Liver (tissue), 9 donors: ENCODE data around the gene GFOD2. TPM values are rescaled to one million over a fixed set of nuclear protein-coding genes. Genes with fewer than 3 reads are reported as not detected.

Experiments used
- DNase-seq: peaks from one replicate; pipeline ENCODE4 v3.0.0-alpha.2; 2017; ENCODE audit warnings: low spot score
- H3K27ac ChIP-seq, 2 donors: one replicate each; pipeline ENCODE4 v1.7.0; 2013; ENCODE audit warnings: inconsistent platforms in 2 of 2, low read length in 2 of 2, control low read depth in 1 of 2, low read depth in 1 of 2, mild to moderate bottlenecking in 1 of 2
- H3K27me3 ChIP-seq, 4 donors: one replicate each; pipeline versions ENCODE4 v1.6.1 to v1.7.0; 2013; ENCODE audit warnings: low read length in 3 of 4, inconsistent platforms in 1 of 4, mild to moderate bottlenecking in 1 of 4, moderate library complexity in 1 of 4; ENCODE audit not compliant: control insufficient read depth in 4 of 4, insufficient read depth in 4 of 4
- H3K36me3 ChIP-seq, 4 donors: one replicate each; pipeline versions ENCODE4 v1.6.1 to v1.7.0; 2013; ENCODE audit warnings: low read length in 3 of 4, mild to moderate bottlenecking in 3 of 4, low read depth in 1 of 4, moderate library complexity in 1 of 4; ENCODE audit not compliant: control insufficient read depth in 4 of 4, insufficient read depth in 3 of 4
- H3K4me1 ChIP-seq, 4 donors: one replicate each; pipeline versions ENCODE4 v1.6.1 to v1.7.0; 2013; ENCODE audit warnings: low read length in 3 of 4, mild to moderate bottlenecking in 3 of 4, moderate library complexity in 1 of 4; ENCODE audit not compliant: control insufficient read depth in 4 of 4, insufficient read depth in 4 of 4
- H3K4me3 ChIP-seq, 3 donors: one replicate each; pipeline versions ENCODE4 v1.6.1 to v1.7.0; 2013; ENCODE audit warnings: low read length in 3 of 3, control low read depth in 1 of 3, low read depth in 1 of 3, mild to moderate bottlenecking in 1 of 3
- H3K9ac ChIP-seq, 2 donors: one replicate each; pipeline ENCODE4 v1.7.0; 2013; ENCODE audit warnings: low read length in 2 of 2, mild to moderate bottlenecking in 2 of 2, moderate library complexity in 2 of 2, control low read depth in 1 of 2, low read depth in 1 of 2
- H3K9me3 ChIP-seq, 4 donors: one replicate each; pipeline versions ENCODE4 v1.6.1 to v1.7.0; 2013; ENCODE audit warnings: low read length in 3 of 4; ENCODE audit not compliant: control insufficient read depth in 4 of 4
- EGR1 ChIP-seq, 2 donors: IDR thresholded peaks; 2 replicates each; pipeline ENCODE4 v1.6.1; 2016 to 2018; ENCODE audit warnings: antibody characterized with exemption in 2 of 2, low read depth in 2 of 2
- FOXA1 ChIP-seq: IDR thresholded peaks from 2 replicates; pipeline ENCODE4 v1.6.1; 2016; ENCODE audit warnings: antibody characterized with exemption
- FOXA2 ChIP-seq: IDR thresholded peaks from 2 replicates; pipeline ENCODE4 v1.6.1; 2016; ENCODE audit warnings: antibody characterized with exemption
- GABPA ChIP-seq, 2 donors: IDR thresholded peaks in 1 of 2; conservative IDR thresholded peaks in 1 of 2; 2 replicates each; pipeline ENCODE4 v1.6.1; 2016; ENCODE audit warnings: antibody characterized with exemption in 2 of 2, mild to moderate bottlenecking in 1 of 2, moderate library complexity in 1 of 2
- HNF4A ChIP-seq, 2 donors: conservative IDR thresholded peaks; 2 replicates each; pipeline ENCODE4 v1.6.1; 2016; ENCODE audit warnings: antibody characterized with exemption in 2 of 2, mild to moderate bottlenecking in 2 of 2
- HNF4G ChIP-seq: IDR thresholded peaks from 2 replicates; pipeline ENCODE4 v1.6.1; 2016; ENCODE audit warnings: antibody characterized with exemption
- JUND ChIP-seq, 2 donors: IDR thresholded peaks; 2 replicates each; pipeline ENCODE4 v1.6.1; 2016; ENCODE audit warnings: antibody characterized with exemption in 2 of 2
- NR2F2 ChIP-seq: IDR thresholded peaks from 2 replicates; pipeline ENCODE4 v1.6.1; 2016; ENCODE audit warnings: antibody characterized with exemption
- RAD21 ChIP-seq, 2 donors: IDR thresholded peaks; 2 replicates each; pipeline ENCODE4 v1.6.1; 2016; ENCODE audit warnings: antibody characterized with exemption in 2 of 2, mild to moderate bottlenecking in 2 of 2
- RXRA ChIP-seq, 2 donors: IDR thresholded peaks; 2 replicates each; pipeline ENCODE4 v1.6.1; 2017 to 2018; ENCODE audit warnings: antibody characterized with exemption in 2 of 2, mild to moderate bottlenecking in 1 of 2
- SP1 ChIP-seq: IDR thresholded peaks from 2 replicates; pipeline ENCODE4 v1.6.1; 2018; ENCODE audit warnings: antibody characterized with exemption, mild to moderate bottlenecking
- WGBS: extraction: QIAGEN DNeasy Blood & Tissue Kit; methylation state at CpG from one replicate; pipeline ENCODE4 v1.1.7; 2013; 5-methylcytosine and 5-hydroxymethylcytosine counted together
- polyA plus RNA-seq, 2 donors: library from polyadenylated mRNA; stranded (reverse) in 1 of 2; unstranded in 1 of 2; fragments of 200-250 nt in 1 of 2; fragments of >200 nt in 1 of 2; fragmentation: Nextera tagmentation in 1 of 2; extraction: Ambion mirVana in 1 of 2; gene quantifications; one replicate each; pipeline versions ENCODE4 v1.2.1 to v1.2.3, GENCODE V29; 2013 to 2015
- total RNA-seq, 2 donors: library from RNA; depleted of rRNA; stranded (reverse); fragments of >200 nt; gene quantifications; one replicate each; pipeline ENCODE4 v1.2.3, GENCODE V29; 2014
- TF ChIP-seq, protein P1 (sequence below): IDR thresholded peaks from 2 replicates; pipeline ENCODE4 v1.6.1; 2016; ENCODE audit warnings: antibody characterized with exemption
- TF ChIP-seq, protein P2 (sequence below): fragments of 150-350 bp; IDR thresholded peaks from 2 replicates; pipeline ENCODE4 v1.5.1; 2017; ENCODE audit warnings: improper control_type of control experiment, low read depth, low read length; ENCODE audit not compliant: missing input control
- TF ChIP-seq, protein P3 (sequence below): IDR thresholded peaks from 2 replicates; pipeline ENCODE4 v1.6.1; 2016; ENCODE audit warnings: antibody characterized with exemption, mild to moderate bottlenecking
- TF ChIP-seq, protein P4 (sequence below): IDR thresholded peaks from 2 replicates; pipeline ENCODE4 v1.6.1; 2016; ENCODE audit warnings: antibody characterized with exemption
- donor health status: healthy.
- donor health status: healthy.
- donor health status: healthy.
- donor health status: healthy.
- donor health status: healthy.

GFOD2 gene
- total and polyA plus RNA-seq, 4 donors = 12.7 to 48.8 (median 28.9) TPM

DNA sequence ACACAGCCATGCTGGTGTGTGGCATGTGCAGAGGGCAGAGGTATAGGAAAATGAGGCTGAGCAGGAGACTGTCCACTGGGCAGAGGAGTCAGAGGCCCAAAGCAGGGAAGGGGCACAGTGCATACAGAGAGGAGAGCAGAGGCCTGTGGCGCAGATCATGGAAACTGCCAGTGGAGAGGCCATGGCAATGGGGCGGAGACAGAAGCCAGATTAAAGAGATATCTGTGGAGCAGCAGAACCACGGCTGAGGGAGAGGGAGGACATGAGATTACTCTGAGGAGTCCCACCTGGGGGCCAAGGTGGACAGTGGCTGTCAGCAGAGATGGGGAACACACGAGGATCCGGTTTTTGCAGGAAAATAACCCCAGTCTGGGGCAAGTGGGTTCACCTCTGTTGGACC, 44.0 kb upstream of the GFOD2 start:
- no peaks in the 10 kb centered on the region for H3K9me3 ChIP-seq
- no peak overlapping the region for H3K9ac ChIP-seq
- H3K36me3 ChIP-seq = peaks cover 0 to 16% (median 4%) of the 10 kb centered on the region in 4 donors
- DNase-seq = no peak
- no peaks in the 10 kb centered on the region for H3K27me3 ChIP-seq
- WGBS = 95% methylated on average over 5 of the region's 5 CpGs
- H3K27ac ChIP-seq = peak overlapping the region in 1 of 2 donors; percentile 22
- H3K4me1 ChIP-seq = peaks cover 2 to 33% (median 17%) of the 10 kb centered on the region in 4 donors
- TF ChIP-seq, protein P1, sequence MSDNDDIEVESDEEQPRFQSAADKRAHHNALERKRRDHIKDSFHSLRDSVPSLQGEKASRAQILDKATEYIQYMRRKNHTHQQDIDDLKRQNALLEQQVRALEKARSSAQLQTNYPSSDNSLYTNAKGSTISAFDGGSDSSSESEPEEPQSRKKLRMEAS = no peak
- no peak overlapping the region for H3K4me3 ChIP-seq

DNA sequence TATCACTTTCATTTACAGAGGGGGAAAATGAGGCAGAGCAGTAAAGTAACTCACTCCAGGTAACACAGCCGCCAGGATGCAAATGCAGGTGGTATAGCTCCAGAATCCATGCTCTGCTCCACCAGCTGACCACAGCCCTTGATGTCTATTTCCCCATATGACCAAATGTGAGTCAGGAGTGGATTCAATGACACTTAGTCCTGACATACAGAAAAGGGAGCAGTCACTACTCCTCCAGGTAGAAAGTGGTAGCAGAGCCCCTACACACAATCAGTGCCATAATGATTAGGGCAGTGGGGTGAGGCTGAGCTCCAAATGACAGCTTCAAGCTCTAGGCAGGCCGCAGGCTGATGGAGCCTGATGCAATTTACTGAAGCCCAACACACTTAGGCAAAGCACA, 43.3 kb upstream of the GFOD2 start:
- Histone ChIP-seq H3K27ac (peak overlapping the region in 1 of 2 donors; percentile 22), H3K9ac (no peak overlapping the region), H3K4me3 (no peak overlapping the region), H3K9me3 (no peaks in the 10 kb centered on the region), H3K4me1 (peaks cover 2 to 33% (median 17%) of the 10 kb centered on the region in 4 donors), H3K27me3 (no peaks in the 10 kb centered on the region), H3K36me3 (peaks cover 0 to 22% (median 4%) of the 10 kb centered on the region in 4 donors)
- DNase-seq = no peak
- 95% methylated on average over 2 of the region's 2 CpGs for WGBS
- TF ChIP-seq NR2F2 = no peak
- TF ChIP-seq, protein P2, sequence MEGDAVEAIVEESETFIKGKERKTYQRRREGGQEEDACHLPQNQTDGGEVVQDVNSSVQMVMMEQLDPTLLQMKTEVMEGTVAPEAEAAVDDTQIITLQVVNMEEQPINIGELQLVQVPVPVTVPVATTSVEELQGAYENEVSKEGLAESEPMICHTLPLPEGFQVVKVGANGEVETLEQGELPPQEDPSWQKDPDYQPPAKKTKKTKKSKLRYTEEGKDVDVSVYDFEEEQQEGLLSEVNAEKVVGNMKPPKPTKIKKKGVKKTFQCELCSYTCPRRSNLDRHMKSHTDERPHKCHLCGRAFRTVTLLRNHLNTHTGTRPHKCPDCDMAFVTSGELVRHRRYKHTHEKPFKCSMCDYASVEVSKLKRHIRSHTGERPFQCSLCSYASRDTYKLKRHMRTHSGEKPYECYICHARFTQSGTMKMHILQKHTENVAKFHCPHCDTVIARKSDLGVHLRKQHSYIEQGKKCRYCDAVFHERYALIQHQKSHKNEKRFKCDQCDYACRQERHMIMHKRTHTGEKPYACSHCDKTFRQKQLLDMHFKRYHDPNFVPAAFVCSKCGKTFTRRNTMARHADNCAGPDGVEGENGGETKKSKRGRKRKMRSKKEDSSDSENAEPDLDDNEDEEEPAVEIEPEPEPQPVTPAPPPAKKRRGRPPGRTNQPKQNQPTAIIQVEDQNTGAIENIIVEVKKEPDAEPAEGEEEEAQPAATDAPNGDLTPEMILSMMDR = no peak
- no peak for TF ChIP-seq SP1
- no peak for TF ChIP-seq RAD21 (IDR thresholded peaks at IDR 0.05)
- no peak for TF ChIP-seq HNF4G
- no peak for TF ChIP-seq RXRA (IDR thresholded peaks at IDR 0.05)
- no peak for TF ChIP-seq FOXA2
- no peak for TF ChIP-seq GABPA (IDR thresholded peaks at IDR 0.05 in 1 of 2, conservative IDR thresholded peaks at IDR 0.05 in 1 of 2)
- TF ChIP-seq EGR1 (IDR thresholded peaks at IDR 0.05; ENCODE audit: low read depth in 2 of 2) = no peak
- TF ChIP-seq, protein P1 = no peak
- TF ChIP-seq, protein P3, sequence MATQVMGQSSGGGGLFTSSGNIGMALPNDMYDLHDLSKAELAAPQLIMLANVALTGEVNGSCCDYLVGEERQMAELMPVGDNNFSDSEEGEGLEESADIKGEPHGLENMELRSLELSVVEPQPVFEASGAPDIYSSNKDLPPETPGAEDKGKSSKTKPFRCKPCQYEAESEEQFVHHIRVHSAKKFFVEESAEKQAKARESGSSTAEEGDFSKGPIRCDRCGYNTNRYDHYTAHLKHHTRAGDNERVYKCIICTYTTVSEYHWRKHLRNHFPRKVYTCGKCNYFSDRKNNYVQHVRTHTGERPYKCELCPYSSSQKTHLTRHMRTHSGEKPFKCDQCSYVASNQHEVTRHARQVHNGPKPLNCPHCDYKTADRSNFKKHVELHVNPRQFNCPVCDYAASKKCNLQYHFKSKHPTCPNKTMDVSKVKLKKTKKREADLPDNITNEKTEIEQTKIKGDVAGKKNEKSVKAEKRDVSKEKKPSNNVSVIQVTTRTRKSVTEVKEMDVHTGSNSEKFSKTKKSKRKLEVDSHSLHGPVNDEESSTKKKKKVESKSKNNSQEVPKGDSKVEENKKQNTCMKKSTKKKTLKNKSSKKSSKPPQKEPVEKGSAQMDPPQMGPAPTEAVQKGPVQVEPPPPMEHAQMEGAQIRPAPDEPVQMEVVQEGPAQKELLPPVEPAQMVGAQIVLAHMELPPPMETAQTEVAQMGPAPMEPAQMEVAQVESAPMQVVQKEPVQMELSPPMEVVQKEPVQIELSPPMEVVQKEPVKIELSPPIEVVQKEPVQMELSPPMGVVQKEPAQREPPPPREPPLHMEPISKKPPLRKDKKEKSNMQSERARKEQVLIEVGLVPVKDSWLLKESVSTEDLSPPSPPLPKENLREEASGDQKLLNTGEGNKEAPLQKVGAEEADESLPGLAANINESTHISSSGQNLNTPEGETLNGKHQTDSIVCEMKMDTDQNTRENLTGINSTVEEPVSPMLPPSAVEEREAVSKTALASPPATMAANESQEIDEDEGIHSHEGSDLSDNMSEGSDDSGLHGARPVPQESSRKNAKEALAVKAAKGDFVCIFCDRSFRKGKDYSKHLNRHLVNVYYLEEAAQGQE = no peak
- TF ChIP-seq HNF4A (conservative IDR thresholded peaks at IDR 0.05) = no peak
- TF ChIP-seq FOXA1 = no peak

DNA sequence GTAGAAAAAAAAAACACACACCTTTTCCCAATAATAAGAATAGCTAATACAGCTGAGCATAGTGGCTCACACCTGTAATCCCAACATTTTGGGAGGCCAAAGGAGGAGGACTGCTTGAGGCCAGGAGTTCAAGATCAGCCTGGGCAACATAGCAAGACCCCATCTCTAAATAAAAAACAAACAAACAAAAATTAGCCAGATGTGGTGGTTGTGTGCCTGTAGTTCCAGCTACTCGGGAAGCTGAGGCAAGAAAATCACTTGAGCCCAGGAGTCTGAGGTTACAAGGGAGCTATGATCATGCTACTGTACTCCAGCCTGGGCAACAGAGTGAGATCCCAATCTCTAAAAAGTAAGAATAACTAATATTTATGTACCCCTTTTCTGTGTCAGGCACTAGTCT, 42.8 kb upstream of the GFOD2 start:
- WGBS = 100% methylated on average over 1 of the region's 1 CpG
- H3K4me3 ChIP-seq = no peak overlapping the region
- DNase-seq = no peak
- H3K27ac ChIP-seq = no peak overlapping the region
- no peak overlapping the region for H3K9ac ChIP-seq
- H3K36me3 ChIP-seq = peaks cover 0 to 24% (median 4%) of the 10 kb centered on the region in 4 donors
- no peaks in the 10 kb centered on the region for H3K27me3 ChIP-seq
- no peaks in the 10 kb centered on the region for H3K9me3 ChIP-seq
- H3K4me1 ChIP-seq = peaks cover 2 to 33% (median 17%) of the 10 kb centered on the region in 4 donors
- TF ChIP-seq NR2F2 (no peak), GABPA (IDR thresholded peaks at IDR 0.05 in 1 of 2, conservative IDR thresholded peaks at IDR 0.05 in 1 of 2) (no peak), SP1 (no peak), JUND (IDR thresholded peaks at IDR 0.05) (no peak)
- TF ChIP-seq, protein P1 = no peak
- TF ChIP-seq, protein P3 = no peak
- TF ChIP-seq, protein P4, sequence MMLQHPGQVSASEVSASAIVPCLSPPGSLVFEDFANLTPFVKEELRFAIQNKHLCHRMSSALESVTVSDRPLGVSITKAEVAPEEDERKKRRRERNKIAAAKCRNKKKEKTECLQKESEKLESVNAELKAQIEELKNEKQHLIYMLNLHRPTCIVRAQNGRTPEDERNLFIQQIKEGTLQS = no peak
